ENCODE data around the gene LBX1.

Gene LBX1

DNA sequence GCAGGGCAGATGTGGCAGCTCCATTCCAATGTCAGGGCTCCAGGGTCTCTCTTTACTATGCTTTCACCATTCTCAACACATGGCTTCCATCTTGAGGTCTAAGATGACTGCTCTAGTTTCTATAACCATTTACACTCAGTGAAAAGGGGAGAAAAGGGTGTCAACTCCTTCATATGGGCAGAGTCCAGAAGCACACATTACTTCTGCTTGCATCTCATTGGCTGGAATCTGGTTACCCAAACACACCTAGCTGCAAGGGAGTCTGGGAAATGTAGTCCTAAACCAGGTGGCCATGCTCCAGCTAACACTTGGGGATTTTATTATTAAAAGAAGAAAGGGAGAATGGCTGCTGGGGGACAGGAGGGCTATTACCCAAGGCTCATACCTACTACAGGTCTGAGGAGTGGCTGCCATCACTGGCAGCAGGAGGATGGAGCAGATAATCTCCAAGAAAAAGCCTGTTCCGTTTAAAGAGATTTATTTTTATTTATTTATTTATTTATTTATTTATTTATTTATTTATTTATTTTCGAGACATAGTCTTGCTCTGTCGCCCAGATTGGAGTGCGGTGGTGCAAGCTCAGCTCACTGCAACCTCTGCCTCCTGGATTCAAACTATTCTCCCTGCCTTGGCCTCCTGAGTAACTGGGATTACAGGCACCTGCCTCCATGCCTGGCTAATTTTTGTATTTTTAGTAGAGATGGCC, 29.1 kb upstream of the LBX1 start:
- no peak overlapping the region for H3K4me3 ChIP-seq (ENCODE audit: low read length)
- TF ChIP-seq, protein P1, sequence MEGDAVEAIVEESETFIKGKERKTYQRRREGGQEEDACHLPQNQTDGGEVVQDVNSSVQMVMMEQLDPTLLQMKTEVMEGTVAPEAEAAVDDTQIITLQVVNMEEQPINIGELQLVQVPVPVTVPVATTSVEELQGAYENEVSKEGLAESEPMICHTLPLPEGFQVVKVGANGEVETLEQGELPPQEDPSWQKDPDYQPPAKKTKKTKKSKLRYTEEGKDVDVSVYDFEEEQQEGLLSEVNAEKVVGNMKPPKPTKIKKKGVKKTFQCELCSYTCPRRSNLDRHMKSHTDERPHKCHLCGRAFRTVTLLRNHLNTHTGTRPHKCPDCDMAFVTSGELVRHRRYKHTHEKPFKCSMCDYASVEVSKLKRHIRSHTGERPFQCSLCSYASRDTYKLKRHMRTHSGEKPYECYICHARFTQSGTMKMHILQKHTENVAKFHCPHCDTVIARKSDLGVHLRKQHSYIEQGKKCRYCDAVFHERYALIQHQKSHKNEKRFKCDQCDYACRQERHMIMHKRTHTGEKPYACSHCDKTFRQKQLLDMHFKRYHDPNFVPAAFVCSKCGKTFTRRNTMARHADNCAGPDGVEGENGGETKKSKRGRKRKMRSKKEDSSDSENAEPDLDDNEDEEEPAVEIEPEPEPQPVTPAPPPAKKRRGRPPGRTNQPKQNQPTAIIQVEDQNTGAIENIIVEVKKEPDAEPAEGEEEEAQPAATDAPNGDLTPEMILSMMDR (conservative IDR thresholded peaks at IDR 0.05; ENCODE audit: low read length), result no peak
- no peak for DNase-seq (ENCODE audit: low read depth)

DNA sequence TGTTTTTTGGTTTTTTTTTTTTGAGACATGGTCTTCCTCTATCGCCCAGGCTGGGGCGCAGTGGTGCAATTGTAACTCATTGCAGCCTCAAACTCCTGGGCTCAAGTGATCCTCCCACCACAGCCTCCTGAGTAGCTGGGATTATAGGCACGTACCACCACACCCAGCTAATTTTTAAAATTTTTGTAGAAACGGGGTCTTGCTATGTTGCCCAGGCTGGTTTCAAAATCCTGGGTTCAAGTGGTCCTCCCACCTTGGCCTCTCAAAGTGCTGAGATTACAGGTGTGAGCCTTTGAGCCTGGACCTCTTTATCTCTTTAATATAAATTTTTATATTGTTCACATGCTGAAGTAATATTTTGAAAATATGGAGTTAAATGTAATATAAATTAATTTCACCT, 28.2 kb upstream of the LBX1 start:
- no peak overlapping the region for H3K4me3 ChIP-seq (ENCODE audit: low read length)
- TF ChIP-seq, protein P1 (conservative IDR thresholded peaks at IDR 0.05; ENCODE audit: low read length), result no peak
- DNase-seq (ENCODE audit: low read depth), result no peak

DNA sequence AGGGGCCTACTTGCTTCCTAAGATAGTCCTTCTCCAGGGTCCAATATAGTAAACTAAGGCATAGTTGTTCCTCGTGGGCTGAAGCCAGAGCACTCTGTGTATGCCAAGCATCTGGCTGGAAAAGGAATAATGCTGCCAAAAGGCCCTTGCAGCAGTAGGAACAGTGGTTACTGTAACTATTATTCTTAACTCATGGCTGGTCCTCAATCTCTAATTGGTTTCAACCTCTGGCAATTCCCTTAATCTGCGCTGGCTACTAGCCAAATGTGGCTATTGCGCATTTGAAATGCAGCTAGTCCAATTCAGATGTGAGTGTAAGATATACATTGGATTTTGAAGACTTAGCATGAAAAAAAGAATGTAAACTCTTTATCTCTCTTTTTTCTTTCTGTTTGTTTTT, 27.8 kb upstream of the LBX1 start:
- TF ChIP-seq, protein P1 (conservative IDR thresholded peaks at IDR 0.05; ENCODE audit: low read length), result no peak
- no peak for DNase-seq (ENCODE audit: low read depth)

DNA sequence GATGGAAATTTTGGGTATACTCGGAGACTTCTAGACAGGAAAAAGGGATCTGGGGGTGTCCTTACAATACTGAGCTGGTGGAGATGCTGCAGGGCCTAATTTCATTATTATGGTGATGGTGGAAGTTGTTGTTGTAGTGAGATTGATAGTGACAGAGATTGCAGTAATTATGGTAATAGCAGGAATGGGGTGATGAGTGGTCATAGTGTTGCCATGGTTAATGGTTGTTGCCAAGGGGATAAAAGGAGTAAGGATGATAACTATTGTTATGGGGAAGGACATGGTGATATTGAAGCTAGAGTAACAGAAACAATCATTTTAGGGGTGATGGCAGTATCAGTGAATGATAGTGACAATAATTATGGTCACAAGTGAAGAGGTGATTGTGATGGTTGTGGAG, 27.1 kb upstream of the LBX1 start:
- no peak overlapping the region for H3K4me3 ChIP-seq (ENCODE audit: low read length)
- TF ChIP-seq, protein P1 (conservative IDR thresholded peaks at IDR 0.05; ENCODE audit: low read length), result no peak
- no peak for DNase-seq (ENCODE audit: low read depth)

More for the DNA sequence above, 27.8 kb upstream of the LBX1 start:
- H3K4me3 ChIP-seq (ENCODE audit: low read length), result no peak overlapping the region

DNA sequence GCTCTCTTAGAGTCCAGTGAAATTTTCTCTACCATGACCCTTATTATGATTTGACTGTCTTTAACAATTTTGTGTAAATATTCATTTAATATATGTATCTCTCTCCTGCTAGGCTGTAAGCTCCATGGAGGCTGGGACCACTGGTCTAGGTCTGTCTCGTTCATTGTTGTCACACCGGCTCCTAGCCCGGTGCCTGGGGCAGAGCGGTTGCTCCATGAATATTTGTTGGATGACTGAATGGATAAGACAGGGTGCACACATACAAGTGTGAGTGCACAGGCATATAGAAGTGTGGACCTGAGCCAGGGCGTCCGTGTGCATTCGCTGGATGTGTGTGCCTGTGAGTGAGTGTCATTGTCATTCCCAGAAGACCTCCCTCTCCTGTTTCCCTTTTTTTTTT, 20.9 kb upstream of the LBX1 start:
- no peak for DNase-seq (ENCODE audit: low read depth)
- TF ChIP-seq, protein P1 (conservative IDR thresholded peaks at IDR 0.05; ENCODE audit: low read length), result no peak
- no peak overlapping the region for H3K4me3 ChIP-seq (ENCODE audit: low read length)

DNA sequence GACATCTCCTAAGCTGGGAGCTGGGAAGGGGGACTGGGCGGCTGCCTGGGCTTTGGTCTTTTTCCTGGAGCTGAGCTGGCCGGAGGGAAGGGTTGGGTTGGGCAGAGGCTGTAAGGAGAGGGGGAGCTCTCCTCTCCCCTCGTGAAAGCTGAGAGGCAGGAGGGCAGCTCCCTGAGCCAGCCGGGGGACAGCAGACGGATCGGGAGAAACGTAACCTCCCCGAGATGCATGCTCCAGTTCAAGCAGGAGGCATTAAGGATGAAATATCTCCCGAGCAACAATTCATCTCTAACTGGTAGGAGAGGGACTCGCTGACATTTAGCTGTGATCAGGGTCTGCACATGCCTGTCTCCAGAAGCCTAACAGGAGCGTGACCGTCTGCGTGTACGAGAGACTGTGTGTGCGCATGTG, 19.9 kb upstream of the LBX1 start:
- H3K4me3 ChIP-seq (ENCODE audit: low read length), result no peak overlapping the region
- DNase-seq (ENCODE audit: low read depth), result no peak
- TF ChIP-seq, protein P1 (conservative IDR thresholded peaks at IDR 0.05; ENCODE audit: low read length), result no peak

DNA sequence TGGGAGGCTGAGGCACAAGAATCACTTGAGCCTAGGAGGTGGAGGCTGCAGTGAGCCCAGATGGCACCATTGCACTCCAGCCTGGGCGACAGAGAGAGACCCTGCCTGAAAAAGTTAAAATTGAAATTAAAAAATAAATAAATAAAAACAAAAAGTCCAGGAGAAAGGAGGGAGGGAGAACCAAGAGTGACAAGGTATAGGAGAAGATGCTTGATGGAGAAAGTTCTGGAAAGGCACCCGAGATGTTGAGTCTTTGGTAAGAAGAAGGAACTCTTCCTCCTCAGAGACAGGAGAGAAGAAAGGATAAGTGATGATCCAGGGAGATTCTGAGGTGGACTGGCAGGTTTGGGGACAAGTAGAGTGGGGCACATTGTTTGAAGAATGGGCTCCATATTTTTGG, 17.4 kb upstream of the LBX1 start:
- H3K4me3 ChIP-seq (ENCODE audit: low read length), result no peak overlapping the region
- TF ChIP-seq, protein P1 (conservative IDR thresholded peaks at IDR 0.05; ENCODE audit: low read length), result no peak
- DNase-seq (ENCODE audit: low read depth), result no peak

All from AG10803 (cell line).